Measurements from ENCODE around the gene S100A16. TPM values are rescaled to one million over a fixed set of nuclear protein-coding genes. Genes with fewer than 3 reads are reported as not detected.

The S100A16 gene
- total RNA-seq, 1 experiment from 2014 or later = 196 TPM

DNA sequence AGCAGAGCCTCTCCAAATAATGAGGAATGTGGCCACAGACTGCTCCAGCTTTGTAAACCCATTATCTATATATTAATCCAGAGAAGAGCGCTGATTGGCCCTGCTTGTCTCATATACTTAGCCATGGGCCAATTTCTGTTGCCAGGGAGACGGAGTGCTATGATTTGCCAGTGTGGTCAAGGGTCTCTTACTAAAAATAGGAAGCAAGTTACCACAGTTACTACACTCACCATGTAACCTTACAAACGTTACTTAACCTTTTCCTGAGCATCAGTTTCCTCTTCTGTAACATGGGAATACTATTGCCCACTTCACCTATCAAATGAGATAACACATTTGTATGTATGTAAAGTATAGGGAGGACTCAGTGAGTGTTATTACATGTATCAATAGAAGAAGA lies 39.6 kb downstream of the S100A16 start:
- H3K4me1 ChIP-seq (ENCODE audit: control insufficient read depth in 1 of 2, insufficient read depth in 2 of 2, low read length in 2 of 2) = peaks cover 28 to 53% of the 10 kb centered on the region in 2 experiments
- ChIA-PET POLR2A (interaction anchor here (1.3 to 4.2 kb wide), 6 partner anchors 40 to 417 kb away, joined by 3 to 38 read pairs (median 15); partner anchors contain the start of genes CHTOP, RPS27, S100A14 and S100A16), RAD21 (ENCODE audit: low non-redundant PET in 1 of 2, low total read pairs in 2 of 2, uncharacterized antibody in 2 of 2, unreplicated experiment in 2 of 2) (interaction anchor here (1.7 to 1.9 kb wide), 3 partner anchors 39 to 44 kb away, joined by 3 to 8 read pairs (median 5); partner anchors contain the start of genes S100A14 (in 1 of the 2) and S100A16 (in 1 of the 2)), CTCF (interaction anchor here (0.9 to 3.6 kb wide), 15 partner anchors 8 to 103 kb away, joined by 3 to 33 read pairs (median 6); partner anchors contain the start of genes CHTOP, S100A1, S100A13 and S100A14)
- no peaks in the 10 kb centered on the region for H3K27me3 ChIP-seq (ENCODE audit: insufficient read depth, low read length)
- TF ChIP-seq EGR1 (IDR thresholded peaks at IDR 0.05; ENCODE audit: low read depth) (no peak), SP1 (IDR thresholded peaks at IDR 0.05; ENCODE audit: low read depth) (no peak), EZH2phosphoT487 (IDR thresholded peaks at IDR 0.05; ENCODE audit: borderline replicate concordance) (no peak), POLR2AphosphoS5 (IDR thresholded peaks at IDR 0.05; ENCODE audit: low read depth, low read length) (no peak), SRF (IDR thresholded peaks at IDR 0.05; ENCODE audit: low read depth) (no peak)
- H3K9me2 ChIP-seq (ENCODE audit: insufficient read depth) = no peaks in the 10 kb centered on the region
- BruUV-seq (replicated peaks) = no TSS peak
- no peak for DNase-seq (ENCODE audit: low read depth, low spot score)
- peak overlapping the region; percentile 62 for H3K4me2 ChIP-seq (ENCODE audit: low read length)
- H3K79me2 ChIP-seq (ENCODE audit: insufficient read depth, low read length) = no peaks in the 10 kb centered on the region
- no peak overlapping the region for H3K4me3 ChIP-seq (replicated peaks in 1 of 2; ENCODE audit: low read depth in 1 of 2, low read length in 2 of 2)
- H3K9me3 ChIP-seq (ENCODE audit: control insufficient read depth in 1 of 2, insufficient read depth in 1 of 2, low read depth in 1 of 2, low read length in 2 of 2) = no peaks in the 10 kb centered on the region
- H3K36me3 ChIP-seq (ENCODE audit: control insufficient read depth in 1 of 2, insufficient read depth in 2 of 2, low read length in 2 of 2) = no peaks in the 10 kb centered on the region
- no peaks in the 10 kb centered on the region for H4K20me1 ChIP-seq (ENCODE audit: insufficient read depth)
- no peak overlapping the region for H2AFZ ChIP-seq (ENCODE audit: low read depth, low read length, poor library complexity, severe bottlenecking)
- ATAC-seq = no peak
- intact Hi-C loops (cut with micrococcal nuclease) = loop anchor here (2.0 kb wide), 1 partner anchor 43 kb away; the partner anchor contains the start of gene S100A14
- H3K27ac ChIP-seq (ENCODE audit: low read depth, low read length) = peak overlapping the region; percentile 57; the same call in 1 of the 2 replicates
- peak overlapping the region; percentile 43; the same call in 1 of the 2 replicates for H3K9ac ChIP-seq (ENCODE audit: low read length)

DNA sequence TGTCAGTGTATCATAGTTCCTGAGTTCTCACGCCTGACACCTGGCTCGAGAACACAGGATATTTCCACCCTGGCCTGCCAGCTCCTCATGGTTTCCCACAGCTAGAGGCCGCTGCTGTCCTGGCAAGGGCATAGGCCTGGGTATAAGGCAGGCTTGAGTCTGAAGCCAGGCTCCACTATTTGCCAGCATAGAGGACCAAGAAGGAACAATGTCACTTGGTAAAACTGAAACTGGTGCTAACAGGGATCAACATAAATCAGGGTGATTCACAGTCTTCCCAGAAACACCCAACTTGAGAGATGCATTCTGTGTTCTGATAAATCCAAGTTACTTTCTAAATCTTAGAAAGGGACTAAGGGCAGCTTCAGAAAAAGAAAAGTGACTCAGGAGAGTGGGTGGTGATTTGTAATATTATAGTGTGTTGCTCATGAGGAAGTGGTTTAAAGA lies 40.3 kb downstream of the S100A16 start:
- no peaks in the 10 kb centered on the region for H3K9me3 ChIP-seq (ENCODE audit: control insufficient read depth in 1 of 2, insufficient read depth in 1 of 2, low read depth in 1 of 2, low read length in 2 of 2)
- no TSS peak for BruUV-seq (replicated peaks)
- ChIA-PET CTCF (interaction anchor here (0.6 to 3.6 kb wide), 32 partner anchors 9 to 221 kb away, joined by 3 to 33 read pairs (median 4); partner anchors contain the start of genes CHTOP, S100A1, S100A13 and S100A14), RAD21 (ENCODE audit: low non-redundant PET in 1 of 2, low total read pairs in 2 of 2, uncharacterized antibody in 2 of 2, unreplicated experiment in 2 of 2) (interaction anchor here (0.7 to 1.9 kb wide), 9 partner anchors 38 to 62 kb away, joined by 3 to 8 read pairs (median 4); partner anchors contain the start of genes CHTOP (in 2 of the 2), S100A13 (in 2 of the 2), S100A14 (in 1 of the 2) and S100A16 (in 1 of the 2)), POLR2A (interaction anchor here (0.8 to 4.2 kb wide), 12 partner anchors 8 to 418 kb away, joined by 3 to 38 read pairs (median 7); partner anchors contain the start of genes CHTOP, ILF2, RPS27 and S100A13)
- H3K27me3 ChIP-seq (ENCODE audit: insufficient read depth, low read length) = no peaks in the 10 kb centered on the region
- peak overlapping the region in 1 of 2 experiments; percentile 20; a peak in 1 of 4 replicates for H3K4me3 ChIP-seq (replicated peaks in 1 of 2; ENCODE audit: low read depth in 1 of 2, low read length in 2 of 2)
- H3K79me2 ChIP-seq (ENCODE audit: insufficient read depth, low read length) = no peaks in the 10 kb centered on the region
- H3K9ac ChIP-seq (ENCODE audit: low read length) = peak overlapping the region; percentile 43
- H3K4me2 ChIP-seq (ENCODE audit: low read length) = peak overlapping the region; percentile 62
- H3K9me2 ChIP-seq (ENCODE audit: insufficient read depth) = no peaks in the 10 kb centered on the region
- H3K36me3 ChIP-seq (ENCODE audit: control insufficient read depth in 1 of 2, insufficient read depth in 2 of 2, low read length in 2 of 2) = no peaks in the 10 kb centered on the region
- H4K20me1 ChIP-seq (ENCODE audit: insufficient read depth) = no peaks in the 10 kb centered on the region
- H3K4me1 ChIP-seq (ENCODE audit: control insufficient read depth in 1 of 2, insufficient read depth in 2 of 2, low read length in 2 of 2) = peaks cover 32 to 53% of the 10 kb centered on the region in 2 experiments
- DNase-seq (ENCODE audit: low read depth, low spot score) (peak; percentile 84), ATAC-seq (peak; percentile 82)
- H2AFZ ChIP-seq (ENCODE audit: low read depth, low read length, poor library complexity, severe bottlenecking) = no peak overlapping the region
- intact Hi-C loops (cut with micrococcal nuclease) = loop anchor here (1.0 to 2.0 kb wide), 5 partner anchors 44 to 414 kb away; partner anchors contain the start of genes RAB13, S100A13 and S100A14
- peak overlapping the region; percentile 57 for H3K27ac ChIP-seq (ENCODE audit: low read depth, low read length)
- TF ChIP-seq POLR2A (IDR thresholded peaks at IDR 0.05; ENCODE audit: borderline replicate concordance, extremely low read depth, insufficient read depth, insufficient read length) (no peak), YY1 (IDR thresholded peaks at IDR 0.05; ENCODE audit: extremely low read depth, insufficient replicate concordance, low read depth, low read length) (peak; percentile 58), SRF (IDR thresholded peaks at IDR 0.05; ENCODE audit: low read depth) (no peak), CEBPB (IDR thresholded peaks at IDR 0.05; ENCODE audit: low read depth) (no peak), ZFX (IDR thresholded peaks at IDR 0.05) (no peak), JUND (IDR thresholded peaks at IDR 0.05) (no peak), FOSL1 (IDR thresholded peaks at IDR 0.05; ENCODE audit: low read depth) (no peak), POLR2AphosphoS5 (IDR thresholded peaks at IDR 0.05; ENCODE audit: low read depth, low read length) (0 out of 2 replicates have a peak, but pooled peaks have one; percentile 18), SIN3A (IDR thresholded peaks at IDR 0.05; ENCODE audit: low read depth) (no peak)
- TF ChIP-seq, protein P1, sequence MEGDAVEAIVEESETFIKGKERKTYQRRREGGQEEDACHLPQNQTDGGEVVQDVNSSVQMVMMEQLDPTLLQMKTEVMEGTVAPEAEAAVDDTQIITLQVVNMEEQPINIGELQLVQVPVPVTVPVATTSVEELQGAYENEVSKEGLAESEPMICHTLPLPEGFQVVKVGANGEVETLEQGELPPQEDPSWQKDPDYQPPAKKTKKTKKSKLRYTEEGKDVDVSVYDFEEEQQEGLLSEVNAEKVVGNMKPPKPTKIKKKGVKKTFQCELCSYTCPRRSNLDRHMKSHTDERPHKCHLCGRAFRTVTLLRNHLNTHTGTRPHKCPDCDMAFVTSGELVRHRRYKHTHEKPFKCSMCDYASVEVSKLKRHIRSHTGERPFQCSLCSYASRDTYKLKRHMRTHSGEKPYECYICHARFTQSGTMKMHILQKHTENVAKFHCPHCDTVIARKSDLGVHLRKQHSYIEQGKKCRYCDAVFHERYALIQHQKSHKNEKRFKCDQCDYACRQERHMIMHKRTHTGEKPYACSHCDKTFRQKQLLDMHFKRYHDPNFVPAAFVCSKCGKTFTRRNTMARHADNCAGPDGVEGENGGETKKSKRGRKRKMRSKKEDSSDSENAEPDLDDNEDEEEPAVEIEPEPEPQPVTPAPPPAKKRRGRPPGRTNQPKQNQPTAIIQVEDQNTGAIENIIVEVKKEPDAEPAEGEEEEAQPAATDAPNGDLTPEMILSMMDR (IDR thresholded peaks at IDR 0.05 in 2 of 3, conservative IDR thresholded peaks at IDR 0.05 in 1 of 3; ENCODE audit: borderline replicate concordance in 1 of 3, insufficient read depth in 1 of 3, low read depth in 2 of 3, low read length in 2 of 3) = peak in 2 of 3 experiments; percentile 91 to 97; a peak in 4 of 6 replicates
- TF ChIP-seq, protein P2, sequence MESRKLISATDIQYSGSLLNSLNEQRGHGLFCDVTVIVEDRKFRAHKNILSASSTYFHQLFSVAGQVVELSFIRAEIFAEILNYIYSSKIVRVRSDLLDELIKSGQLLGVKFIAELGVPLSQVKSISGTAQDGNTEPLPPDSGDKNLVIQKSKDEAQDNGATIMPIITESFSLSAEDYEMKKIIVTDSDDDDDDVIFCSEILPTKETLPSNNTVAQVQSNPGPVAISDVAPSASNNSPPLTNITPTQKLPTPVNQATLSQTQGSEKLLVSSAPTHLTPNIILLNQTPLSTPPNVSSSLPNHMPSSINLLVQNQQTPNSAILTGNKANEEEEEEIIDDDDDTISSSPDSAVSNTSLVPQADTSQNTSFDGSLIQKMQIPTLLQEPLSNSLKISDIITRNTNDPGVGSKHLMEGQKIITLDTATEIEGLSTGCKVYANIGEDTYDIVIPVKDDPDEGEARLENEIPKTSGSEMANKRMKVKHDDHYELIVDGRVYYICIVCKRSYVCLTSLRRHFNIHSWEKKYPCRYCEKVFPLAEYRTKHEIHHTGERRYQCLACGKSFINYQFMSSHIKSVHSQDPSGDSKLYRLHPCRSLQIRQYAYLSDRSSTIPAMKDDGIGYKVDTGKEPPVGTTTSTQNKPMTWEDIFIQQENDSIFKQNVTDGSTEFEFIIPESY (IDR thresholded peaks at IDR 0.05; ENCODE audit: extremely low read depth, insufficient replicate concordance, low read length) = no peak
- TF ChIP-seq, protein P3, sequence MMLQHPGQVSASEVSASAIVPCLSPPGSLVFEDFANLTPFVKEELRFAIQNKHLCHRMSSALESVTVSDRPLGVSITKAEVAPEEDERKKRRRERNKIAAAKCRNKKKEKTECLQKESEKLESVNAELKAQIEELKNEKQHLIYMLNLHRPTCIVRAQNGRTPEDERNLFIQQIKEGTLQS (IDR thresholded peaks at IDR 0.05) = no peak

Measured in HCT116 (cell line).